Upper lobe of left lung (tissue), 4 donors: ENCODE measurements around the gene GRXCR2.

ENCODE experiments used
- CTCF ChIP-seq, 6 experiments: fragments of 450-650 bp in 4 of 6; fragments of 200-600 bp in 2 of 6; sonication (generic) in 2 of 6; IDR thresholded peaks; one replicate each; pipeline ENCODE4 v1.5.1; 2016 to 2019; ENCODE audit warnings: antibody characterized with exemption in 6 of 6
- EP300 ChIP-seq, 4 donors: sonication (generic); formaldehyde crosslinking; IDR thresholded peaks; one replicate each; pipeline ENCODE4 v1.5.1; 2017; ENCODE audit warnings: antibody characterized with exemption in 4 of 4, control low read depth in 2 of 4
- POLR2A ChIP-seq, 4 donors: fragments of 450-650 bp; IDR thresholded peaks; one replicate each; pipeline ENCODE4 v1.5.1; 2016 to 2017; ENCODE audit warnings: antibody characterized with exemption in 4 of 4, mild to moderate bottlenecking in 2 of 4
- POLR2AphosphoS5 ChIP-seq, 2 donors: sonication (generic); formaldehyde crosslinking; IDR thresholded peaks; one replicate each; pipeline ENCODE4 v1.5.1; 2017; ENCODE audit warnings: antibody characterized with exemption in 2 of 2

- TF ChIP-seq CTCF (IDR thresholded peaks at IDR 0.05) (no peak), POLR2AphosphoS5 (IDR thresholded peaks at IDR 0.05) (no peak), POLR2A (IDR thresholded peaks at IDR 0.05) (no peak), EP300 (IDR thresholded peaks at IDR 0.05) (no peak)
Observed at GRCh38 chr5:145920542-145921210, 47.9 kb upstream of the GRXCR2 start.
